Neuronal stem cell (in vitro differentiated cells): ENCODE data around the gene WDPCP.

Experiments used
- DNase-seq: peaks from one replicate; pipeline ENCODE4 v3.0.0-alpha.2; 2013; ENCODE audit warnings: low spot score
- H2AFZ ChIP-seq: one replicate; pipeline ENCODE4 v1.6.1; 2013; ENCODE audit warnings: mild to moderate bottlenecking, low read length, inconsistent platforms
- H2AK5ac ChIP-seq: 2 replicates; pipeline ENCODE4 v1.6.1; 2013; ENCODE audit warnings: low read depth, mild to moderate bottlenecking, inconsistent platforms, low read length, moderate library complexity, mixed read lengths
- H2BK120ac ChIP-seq: 2 replicates; pipeline ENCODE4 v1.6.1; 2013; ENCODE audit warnings: low read depth, mild to moderate bottlenecking, inconsistent platforms, low read length, moderate library complexity, mixed read lengths
- H2BK12ac ChIP-seq: one replicate; pipeline ENCODE4 v1.6.1; 2013; ENCODE audit warnings: low read length, inconsistent platforms
- H2BK15ac ChIP-seq: 2 replicates; pipeline ENCODE4 v1.6.1; 2013; ENCODE audit warnings: mild to moderate bottlenecking, low read length, inconsistent platforms, mixed read lengths
- H2BK5ac ChIP-seq: one replicate; pipeline ENCODE4 v1.6.1; 2013; ENCODE audit warnings: inconsistent platforms, mild to moderate bottlenecking, low read length, moderate library complexity
- H3K14ac ChIP-seq: one replicate; pipeline ENCODE4 v1.6.1; 2013; ENCODE audit warnings: low read length, inconsistent platforms
- H3K18ac ChIP-seq: 2 replicates; pipeline ENCODE4 v1.6.1; 2013; ENCODE audit warnings: low read length, inconsistent platforms
- H3K23ac ChIP-seq: 2 replicates; pipeline ENCODE4 v1.6.1; 2013; ENCODE audit warnings: low read depth, mild to moderate bottlenecking, mixed read lengths, low read length, inconsistent platforms; ENCODE audit not compliant: poor library complexity
- H3K27ac ChIP-seq: replicated peaks from 3 replicates; pipeline ENCODE4 v1.5.1; 2013; ENCODE audit warnings: low read length, inconsistent platforms
- H3K27me3 ChIP-seq, 3 experiments: 2 replicates each; pipeline ENCODE4 v1.6.1; 2013; ENCODE audit warnings: low read length in 3 of 3, mild to moderate bottlenecking in 2 of 3, inconsistent platforms in 1 of 3, low read depth in 1 of 3, mixed read lengths in 1 of 3, moderate library complexity in 1 of 3; ENCODE audit not compliant: control insufficient read depth in 3 of 3, insufficient read depth in 3 of 3
- H3K36me3 ChIP-seq, 2 donors: replicated peaks in 1 of 2; 2 replicates each; pipeline ENCODE4 v1.6.1; 2013; ENCODE audit warnings: low read length in 2 of 2; ENCODE audit not compliant: control insufficient read depth in 2 of 2, insufficient read depth in 2 of 2
- H3K4ac ChIP-seq: 2 replicates; pipeline ENCODE4 v1.6.1; 2013; ENCODE audit warnings: inconsistent platforms, mild to moderate bottlenecking, low read length, moderate library complexity
- H3K4me1 ChIP-seq, 2 donors: 1 replicate in 1 of 2; 2 replicates in 1 of 2; pipeline ENCODE4 v1.6.1; 2013; ENCODE audit warnings: low read length in 2 of 2, low read depth in 1 of 2; ENCODE audit not compliant: control insufficient read depth in 2 of 2, insufficient read depth in 1 of 2
- H3K4me2 ChIP-seq: one replicate; pipeline ENCODE4 v1.6.1; 2013; ENCODE audit warnings: mild to moderate bottlenecking, low read length, inconsistent platforms; ENCODE audit not compliant: insufficient read depth, poor library complexity, severe bottlenecking
- H3K4me3 ChIP-seq, 2 donors: 2 replicates each; pipeline ENCODE4 v1.5.1; 2013; ENCODE audit warnings: low read length in 2 of 2, mild to moderate bottlenecking in 2 of 2, inconsistent platforms in 1 of 2, moderate library complexity in 1 of 2
- H3K79me1 ChIP-seq: one replicate; pipeline ENCODE4 v1.6.1; 2013; ENCODE audit warnings: low read depth, mild to moderate bottlenecking, inconsistent platforms, low read length, moderate library complexity
- H3K9ac ChIP-seq: one replicate; pipeline ENCODE4 v1.6.1; 2013; ENCODE audit warnings: mild to moderate bottlenecking, low read depth, low read length, inconsistent platforms; ENCODE audit not compliant: poor library complexity
- H3K9me3 ChIP-seq, 2 donors: replicated peaks in 1 of 2; 2 replicates each; pipeline versions ENCODE3 to v1.6.1; 2013; ENCODE audit warnings: low read length in 2 of 2, mild to moderate bottlenecking in 2 of 2, inconsistent platforms in 1 of 2, low read depth in 1 of 2, mixed read lengths in 1 of 2, moderate library complexity in 1 of 2; ENCODE audit not compliant: control insufficient read depth in 2 of 2, insufficient read depth in 1 of 2
- H4K8ac ChIP-seq: one replicate; pipeline ENCODE4 v1.6.1; 2013; ENCODE audit warnings: low read depth, mild to moderate bottlenecking, inconsistent platforms, low read length, moderate library complexity
- H4K91ac ChIP-seq: one replicate; pipeline ENCODE4 v1.6.1; 2013; ENCODE audit warnings: low read length, low read depth, mild to moderate bottlenecking, inconsistent platforms; ENCODE audit not compliant: poor library complexity
- WGBS, 2 donors: extraction: QIAGEN DNeasy Blood & Tissue Kit; methylation state at CpG; one replicate each; pipeline ENCODE4 v1.1.7; 2013; ENCODE audit warnings: missing lambda C conversion rate in 2 of 2, mixed read lengths in 1 of 2; ENCODE audit not compliant: insufficient read length in 2 of 2, insufficient replicate concordance in 1 of 2; ENCODE audit errors: extremely low coverage in 2 of 2; 5-methylcytosine and 5-hydroxymethylcytosine counted together

The WDPCP gene

GRCh38 chr2:63249161-63249560 is 339.1 kb downstream of the WDPCP start:
- H2AK5ac ChIP-seq: no peak overlapping the region
- no peak overlapping the region for H4K8ac ChIP-seq
- DNase-seq: peak; percentile 2
- no CpG with 5 or more reads among the region's 2 CpGs for WGBS, 2 donors
- H4K91ac ChIP-seq: no peak overlapping the region
- H2BK5ac ChIP-seq: no peak overlapping the region
- H3K4ac ChIP-seq: no peak overlapping the region
- no peak overlapping the region for H3K4me2 ChIP-seq
- no peak overlapping the region for H3K4me3 ChIP-seq
- no peak overlapping the region for H2AFZ ChIP-seq
- H3K18ac ChIP-seq: no peak overlapping the region
- H3K23ac ChIP-seq: no peak overlapping the region
- H3K27me3 ChIP-seq: no peaks in the 10 kb centered on the region
- peaks cover 0 to 3% of the 10 kb centered on the region in 2 donors for H3K9me3 ChIP-seq
- H3K14ac ChIP-seq: no peak overlapping the region
- H2BK15ac ChIP-seq: no peak overlapping the region
- no peak overlapping the region for H2BK120ac ChIP-seq
- no peaks in the 10 kb centered on the region for H3K36me3 ChIP-seq
- no peak overlapping the region for H2BK12ac ChIP-seq
- no peak overlapping the region for H3K27ac ChIP-seq
- H3K4me1 ChIP-seq: no peaks in the 10 kb centered on the region
- H3K9ac ChIP-seq: no peak overlapping the region
- no peaks in the 10 kb centered on the region for H3K79me1 ChIP-seq

GRCh38 chr2:63242747-63243146 is 345.5 kb downstream of the WDPCP start:
- Histone ChIP-seq H3K36me3 (no peaks in the 10 kb centered on the region), H2AK5ac (no peak overlapping the region), H3K9ac (no peak overlapping the region), H4K91ac (no peak overlapping the region), H3K79me1 (no peaks in the 10 kb centered on the region), H3K23ac (no peak overlapping the region), H2BK15ac (no peak overlapping the region), H2BK5ac (no peak overlapping the region), H3K14ac (no peak overlapping the region), H2BK120ac (no peak overlapping the region), H3K4ac (no peak overlapping the region), H3K4me2 (no peak overlapping the region), H3K18ac (no peak overlapping the region), H3K27me3 (no peaks in the 10 kb centered on the region), H2AFZ (no peak overlapping the region), H3K4me1 (no peaks in the 10 kb centered on the region), H2BK12ac (no peak overlapping the region), H3K27ac (no peak overlapping the region), H4K8ac (no peak overlapping the region), H3K4me3 (no peak overlapping the region), H3K9me3 (no peaks in the 10 kb centered on the region)
- no CpG with 5 or more reads among the region's 1 CpG for WGBS, 2 donors
- no peak for DNase-seq

DNA sequence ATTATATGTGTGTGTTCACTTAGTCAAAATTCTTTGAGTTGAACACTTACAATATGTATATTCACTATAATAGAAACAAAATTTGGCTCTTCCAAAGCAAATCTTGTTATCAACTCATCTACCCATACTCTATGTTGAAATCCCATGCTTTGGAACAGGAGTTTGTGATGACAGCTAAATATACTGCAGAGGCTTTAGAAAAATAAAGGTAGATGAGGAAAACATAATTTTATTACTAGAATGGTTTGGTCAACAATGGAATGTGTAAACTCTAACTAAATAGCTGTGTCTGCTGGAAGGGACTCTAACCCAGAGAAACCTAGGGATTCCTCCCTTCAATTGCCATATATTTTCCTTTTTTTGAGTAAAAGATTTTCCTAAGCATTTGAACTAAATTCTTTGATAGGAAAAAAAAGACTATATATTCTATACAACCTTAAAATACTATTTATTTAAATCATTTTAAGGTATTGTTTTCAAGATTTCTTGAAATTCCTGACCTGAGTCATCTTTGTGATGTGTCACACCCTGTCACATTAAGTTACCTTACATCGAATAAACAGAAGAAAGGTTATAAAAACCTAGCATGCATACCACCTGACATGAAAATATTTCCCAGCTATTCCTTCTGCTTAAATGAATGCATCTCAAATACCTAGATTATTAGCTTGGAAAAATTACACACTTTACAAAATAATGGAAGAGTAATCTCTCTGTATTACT is 362.2 kb downstream of the WDPCP start:
- H2BK5ac ChIP-seq: no peak overlapping the region
- DNase-seq: no peak
- no peak overlapping the region for H2AK5ac ChIP-seq
- H3K27me3 ChIP-seq: no peaks in the 10 kb centered on the region
- H2BK12ac ChIP-seq: no peak overlapping the region
- H3K23ac ChIP-seq: no peak overlapping the region
- H3K4me2 ChIP-seq: no peak overlapping the region
- no peak overlapping the region for H3K4ac ChIP-seq
- no peak overlapping the region for H3K14ac ChIP-seq
- no peak overlapping the region for H2AFZ ChIP-seq
- no peak overlapping the region for H3K27ac ChIP-seq
- no peak overlapping the region for H2BK15ac ChIP-seq
- H4K91ac ChIP-seq: no peak overlapping the region
- H3K36me3 ChIP-seq: no peaks in the 10 kb centered on the region
- H4K8ac ChIP-seq: no peak overlapping the region
- H3K79me1 ChIP-seq: no peaks in the 10 kb centered on the region
- no peak overlapping the region for H3K18ac ChIP-seq
- no peak overlapping the region for H3K9ac ChIP-seq
- H3K4me3 ChIP-seq: no peak overlapping the region
- H2BK120ac ChIP-seq: no peak overlapping the region
- no CpG with 5 or more reads among the region's 1 CpG for WGBS, 2 donors
- no peaks in the 10 kb centered on the region for H3K9me3 ChIP-seq
- no peaks in the 10 kb centered on the region for H3K4me1 ChIP-seq

GRCh38 chr2:63218800-63219526 is 369.3 kb downstream of the WDPCP start:
- H3K27me3 ChIP-seq: no peaks in the 10 kb centered on the region
- no CpG with 5 or more reads among the region's 4 CpGs for WGBS, 2 donors
- no peaks in the 10 kb centered on the region for H3K79me1 ChIP-seq
- H3K4me3 ChIP-seq: no peak overlapping the region
- no peak overlapping the region for H2BK5ac ChIP-seq
- H2BK15ac ChIP-seq: no peak overlapping the region
- no peak overlapping the region for H3K4ac ChIP-seq
- no peak overlapping the region for H3K9ac ChIP-seq
- no peak overlapping the region for H4K8ac ChIP-seq
- H3K9me3 ChIP-seq: no peaks in the 10 kb centered on the region
- no peak overlapping the region for H3K18ac ChIP-seq
- no peak overlapping the region for H2AK5ac ChIP-seq
- no peak overlapping the region for H3K14ac ChIP-seq
- H2BK120ac ChIP-seq: no peak overlapping the region
- no peaks in the 10 kb centered on the region for H3K36me3 ChIP-seq
- H3K4me2 ChIP-seq: no peak overlapping the region
- no peak overlapping the region for H2AFZ ChIP-seq
- no peak overlapping the region for H4K91ac ChIP-seq
- H2BK12ac ChIP-seq: no peak overlapping the region
- DNase-seq: no peak
- no peak overlapping the region for H3K27ac ChIP-seq
- H3K23ac ChIP-seq: no peak overlapping the region
- H3K4me1 ChIP-seq: no peaks in the 10 kb centered on the region
